Measurements from ENCODE around the gene FAHD1. TPM values are rescaled to one million over a fixed set of nuclear protein-coding genes. Genes with fewer than 3 reads are reported as not detected.

The FAHD1 gene
- total and polyA plus RNA-seq, 9 donors = 11.0 to 22.1 (median 16.5) TPM

DNA sequence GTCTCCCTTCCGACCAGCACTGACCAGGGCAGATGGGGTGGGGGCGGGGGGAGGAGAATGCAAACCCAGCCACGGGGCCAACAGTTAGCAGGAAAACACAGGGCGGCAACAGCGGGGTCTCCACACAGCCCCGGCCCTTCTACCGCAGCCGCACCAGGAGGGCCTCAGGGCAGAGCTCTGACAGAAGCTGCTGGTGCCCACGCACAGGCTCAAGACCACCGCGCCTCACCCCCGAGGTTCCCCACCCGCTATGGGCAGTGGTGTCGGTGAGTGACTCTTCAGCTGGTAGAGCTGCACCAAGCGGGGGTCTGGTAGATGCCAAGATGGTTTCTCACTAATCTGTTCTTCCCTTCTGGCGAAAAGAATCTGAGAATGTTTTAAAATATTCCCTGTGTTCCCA is 16.5 kb upstream of the FAHD1 start:
- DNase-seq = no peak
- no peaks in the 10 kb centered on the region for H3K9me3 ChIP-seq
- H3K4me1 ChIP-seq (ENCODE audit: insufficient read depth) = no peaks in the 10 kb centered on the region
- TF ChIP-seq POLR2A (IDR thresholded peaks at IDR 0.05) (no peak), EP300 (IDR thresholded peaks at IDR 0.05) (no peak)
- TF ChIP-seq, protein P1, sequence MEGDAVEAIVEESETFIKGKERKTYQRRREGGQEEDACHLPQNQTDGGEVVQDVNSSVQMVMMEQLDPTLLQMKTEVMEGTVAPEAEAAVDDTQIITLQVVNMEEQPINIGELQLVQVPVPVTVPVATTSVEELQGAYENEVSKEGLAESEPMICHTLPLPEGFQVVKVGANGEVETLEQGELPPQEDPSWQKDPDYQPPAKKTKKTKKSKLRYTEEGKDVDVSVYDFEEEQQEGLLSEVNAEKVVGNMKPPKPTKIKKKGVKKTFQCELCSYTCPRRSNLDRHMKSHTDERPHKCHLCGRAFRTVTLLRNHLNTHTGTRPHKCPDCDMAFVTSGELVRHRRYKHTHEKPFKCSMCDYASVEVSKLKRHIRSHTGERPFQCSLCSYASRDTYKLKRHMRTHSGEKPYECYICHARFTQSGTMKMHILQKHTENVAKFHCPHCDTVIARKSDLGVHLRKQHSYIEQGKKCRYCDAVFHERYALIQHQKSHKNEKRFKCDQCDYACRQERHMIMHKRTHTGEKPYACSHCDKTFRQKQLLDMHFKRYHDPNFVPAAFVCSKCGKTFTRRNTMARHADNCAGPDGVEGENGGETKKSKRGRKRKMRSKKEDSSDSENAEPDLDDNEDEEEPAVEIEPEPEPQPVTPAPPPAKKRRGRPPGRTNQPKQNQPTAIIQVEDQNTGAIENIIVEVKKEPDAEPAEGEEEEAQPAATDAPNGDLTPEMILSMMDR (IDR thresholded peaks at IDR 0.05) = no peak
- no peak overlapping the region for H3K27ac ChIP-seq
- intact Hi-C loops (cut with DNase I) = no loop called here
- H3K36me3 ChIP-seq = no peaks in the 10 kb centered on the region
- H3K27me3 ChIP-seq = no peaks in the 10 kb centered on the region
- 91 to 92% (median 92%) methylated on average over 15 to 16 of the region's 16 CpGs for WGBS, 3 donors
- no peak overlapping the region for H3K4me3 ChIP-seq

DNA sequence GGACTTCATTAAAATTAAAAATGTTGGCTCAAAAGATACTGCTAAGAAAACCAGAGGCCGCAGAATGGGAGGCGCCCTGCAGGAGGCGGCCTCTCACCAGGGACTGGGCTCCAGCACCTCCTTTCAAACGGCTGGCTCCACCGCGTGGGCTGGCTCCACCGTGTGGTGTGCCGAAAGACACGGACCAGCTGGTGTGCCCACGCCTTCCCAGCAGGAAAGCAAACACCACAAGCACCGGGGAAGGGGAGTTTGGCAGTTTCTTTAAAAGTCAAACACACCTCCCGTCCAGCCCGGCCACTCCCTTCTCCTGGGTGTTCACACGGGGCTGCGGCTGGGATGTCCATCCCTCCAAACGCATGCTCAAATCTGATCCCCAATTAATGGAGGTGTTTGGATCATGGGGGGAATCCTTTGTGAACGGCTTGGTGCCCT is 14.3 kb upstream of the FAHD1 start:
- H3K27me3 ChIP-seq = no peaks in the 10 kb centered on the region
- H3K4me1 ChIP-seq (ENCODE audit: insufficient read depth) = no peaks in the 10 kb centered on the region
- no peak overlapping the region for H3K4me3 ChIP-seq
- H3K27ac ChIP-seq = no peak overlapping the region
- TF ChIP-seq POLR2A (IDR thresholded peaks at IDR 0.05) = no peak
- TF ChIP-seq, protein P1 (IDR thresholded peaks at IDR 0.05) = peak in 1 of 3 donors; percentile 43
- no peaks in the 10 kb centered on the region for H3K36me3 ChIP-seq
- intact Hi-C loops (cut with DNase I) = no loop called here
- 3 to 7% (median 3%) methylated on average over 17 of the region's 17 CpGs for WGBS, 3 donors
- peak; percentile 67 to 85 (median 75) for DNase-seq
- H3K9me3 ChIP-seq = no peaks in the 10 kb centered on the region

DNA sequence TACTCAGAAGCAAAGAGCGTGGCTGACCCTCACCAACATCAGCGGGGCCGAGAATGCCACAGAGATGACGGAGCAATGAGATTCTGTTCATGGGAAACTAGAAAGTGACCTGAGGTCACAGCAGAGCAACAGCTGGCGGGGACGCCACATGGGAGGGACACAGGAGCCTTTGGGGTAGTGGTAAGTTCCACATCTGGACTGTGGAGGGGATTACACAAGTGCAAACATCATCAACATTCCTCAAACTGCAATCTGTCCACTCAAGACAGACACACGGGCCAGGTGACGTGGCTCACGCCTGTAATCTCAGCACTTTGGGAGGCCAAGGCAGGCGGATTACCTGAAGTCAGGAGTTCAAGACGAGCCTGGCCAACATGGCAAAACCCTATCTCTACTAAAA is 11.5 kb upstream of the FAHD1 start:
- TF ChIP-seq POLR2A (IDR thresholded peaks at IDR 0.05) (no peak), EP300 (IDR thresholded peaks at IDR 0.05) (no peak)
- TF ChIP-seq, protein P1 (IDR thresholded peaks at IDR 0.05) = no peak
- H3K4me3 ChIP-seq = no peak overlapping the region
- no peaks in the 10 kb centered on the region for H3K27me3 ChIP-seq
- no peaks in the 10 kb centered on the region for H3K36me3 ChIP-seq
- H3K9me3 ChIP-seq = no peaks in the 10 kb centered on the region
- DNase-seq = peak in 1 of 5 donors; percentile 19
- intact Hi-C loops (cut with DNase I) = no loop called here
- WGBS, 3 donors = 89 to 94% (median 91%) methylated on average over 11 of the region's 11 CpGs
- no peak overlapping the region for H3K27ac ChIP-seq
- no peaks in the 10 kb centered on the region for H3K4me1 ChIP-seq (ENCODE audit: insufficient read depth)

DNA sequence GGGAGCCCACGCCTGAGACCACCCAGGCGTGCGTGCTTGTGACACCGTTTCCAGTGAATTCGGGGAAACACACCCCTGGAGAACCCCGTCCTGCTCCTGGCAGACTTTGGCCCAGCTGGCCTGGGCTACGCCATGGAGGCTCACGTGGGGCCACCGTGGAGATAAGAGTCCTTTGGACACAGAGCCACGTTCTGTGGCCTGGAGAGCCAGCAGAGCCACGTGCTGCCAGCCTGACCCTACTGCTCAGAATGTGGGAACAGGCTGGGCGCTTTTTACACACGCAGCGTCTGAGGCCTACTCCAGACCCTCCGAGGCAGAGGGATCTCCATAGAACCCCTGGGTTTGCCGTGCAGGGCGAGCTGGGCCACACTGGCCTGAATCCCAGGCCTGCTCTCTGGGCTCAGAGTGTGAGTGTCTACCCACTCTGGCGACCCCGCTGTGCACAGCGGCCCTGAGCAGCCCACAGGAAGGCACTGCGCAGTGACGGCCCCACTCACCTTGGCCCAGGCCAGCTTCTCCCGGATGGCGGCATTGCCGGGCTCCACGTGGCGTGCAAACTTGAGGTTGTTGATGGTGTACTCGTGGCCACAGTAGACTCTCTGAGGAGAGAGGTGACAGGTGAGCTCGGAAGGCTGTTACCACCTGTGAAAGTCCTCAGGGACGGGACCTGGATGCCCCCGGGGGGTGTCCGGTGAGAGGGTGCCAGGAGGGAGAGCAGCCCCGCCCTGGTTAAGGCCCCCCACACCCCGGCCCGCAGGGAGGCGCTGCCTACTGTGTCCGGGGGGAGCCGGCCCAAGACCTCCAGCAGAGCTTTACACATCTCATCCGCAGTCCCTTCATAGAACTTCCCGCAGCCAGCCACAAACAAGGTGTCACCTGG is 10.4 kb upstream of the FAHD1 start:
- Histone ChIP-seq H3K4me3 (no peak overlapping the region), H3K4me1 (ENCODE audit: insufficient read depth) (no peaks in the 10 kb centered on the region), H3K27ac (no peak overlapping the region), H3K27me3 (no peaks in the 10 kb centered on the region), H3K9me3 (no peaks in the 10 kb centered on the region), H3K36me3 (no peaks in the 10 kb centered on the region)
- peak in 1 of 5 donors; percentile 33 for DNase-seq
- intact Hi-C loops (cut with DNase I) = no loop called here
- WGBS, 3 donors = 88 to 91% (median 89%) methylated on average over 40 of the region's 40 CpGs
- TF ChIP-seq POLR2A (IDR thresholded peaks at IDR 0.05) (no peak), EP300 (IDR thresholded peaks at IDR 0.05) (no peak)
- TF ChIP-seq, protein P1 (IDR thresholded peaks at IDR 0.05) = no peak
